ENCODE data around the gene MEDAG. TPM values are rescaled to one million over a fixed set of nuclear protein-coding genes. Genes with fewer than 3 reads are reported as not detected.
"Not testable (repeated sequence)": the region's sequence is repeated elsewhere in the genome, so short reads cannot be mapped to it uniquely, and the experiment has no call there.

Gene MEDAG
- total RNA-seq, 4 donors from 2014 or later, result 113 to 601 (median 377) TPM

- no peak for DNase-seq (ENCODE audit: low spot score)
- no peak for ATAC-seq (ENCODE audit: low FRiP score)
- TF ChIP-seq CTCF (IDR thresholded peaks at IDR 0.05), result no peak
Measured at GRCh38 chr13:30918662-30919405, 12.8 kb downstream of the MEDAG start.

- DNase-seq (ENCODE audit: low spot score) (no peak), ATAC-seq (ENCODE audit: low FRiP score) (no peak)
- no peak for TF ChIP-seq CTCF (IDR thresholded peaks at IDR 0.05)
Measured at GRCh38 chr13:30920162-30920909, 14.3 kb downstream of the MEDAG start.

- ATAC-seq (ENCODE audit: low FRiP score) (no peak), DNase-seq (ENCODE audit: low spot score) (no peak)
Measured at GRCh38 chr13:30923418-30923817, 17.3 kb downstream of the MEDAG start.

GRCh38 chr13:30924721-30925120 is 18.6 kb downstream of the MEDAG start:
- no peak for TF ChIP-seq CTCF (IDR thresholded peaks at IDR 0.05)
- ATAC-seq (ENCODE audit: low FRiP score) (no peak), DNase-seq (ENCODE audit: low spot score) (no peak)

More at GRCh38 chr13:30923418-30923817, 17.3 kb downstream of the MEDAG start:
- TF ChIP-seq CTCF (IDR thresholded peaks at IDR 0.05), result no peak

- ATAC-seq (ENCODE audit: low FRiP score), result no peak
- no peak for TF ChIP-seq CTCF (IDR thresholded peaks at IDR 0.05)
- DNase-seq (ENCODE audit: low spot score), result no peak
Measured at GRCh38 chr13:30925429-30925828, 19.4 kb downstream of the MEDAG start.

GRCh38 chr13:30926781-30927180 is 20.7 kb downstream of the MEDAG start:
- no peak for DNase-seq (ENCODE audit: low spot score)
- ATAC-seq (ENCODE audit: low FRiP score), result peak; percentile 2
- TF ChIP-seq CTCF (IDR thresholded peaks at IDR 0.05), result no peak

GRCh38 chr13:30927188-30927587 is 21.1 kb downstream of the MEDAG start:
- ATAC-seq (ENCODE audit: low FRiP score), result peak; percentile 68
- not testable (repeated sequence) for DNase-seq (ENCODE audit: low spot score)
